H1 (cell line): ENCODE results near the gene ASCC3.

Experiments
- CHD2 ChIP-seq: IDR thresholded peaks from 2 replicates; pipeline ENCODE4 v1.6.1; 2012; ENCODE audit warnings: low read length, improper control_type of control experiment
- CHD7 ChIP-seq: fragments of 300-600 bp; sonication (generic); IDR thresholded peaks from 2 replicates; pipeline ENCODE4 v1.7.1; 2012; ENCODE audit warnings: low read length, moderate library complexity, mild to moderate bottlenecking, inconsistent platforms; ENCODE audit not compliant: insufficient replicate concordance
- CTBP2 ChIP-seq: IDR thresholded peaks from 2 replicates; pipeline ENCODE4 v1.7.0; 2011; ENCODE audit warnings: borderline replicate concordance, mild to moderate bottlenecking, moderate library complexity, mixed read lengths, low read length; ENCODE audit not compliant: insufficient read depth, insufficient read length
- EP300 ChIP-seq, 2 experiments: IDR thresholded peaks; 1 replicate in 1 of 2; 2 replicates in 1 of 2; pipeline ENCODE4 v1.6.1; 2011 to 2012; ENCODE audit warnings: low read depth in 2 of 2, low read length in 2 of 2, mild to moderate bottlenecking in 2 of 2, borderline replicate concordance in 1 of 2, inconsistent platforms in 1 of 2, moderate library complexity in 1 of 2
- JUND ChIP-seq: IDR thresholded peaks from 2 replicates; pipeline ENCODE4 v1.6.1; 2011; ENCODE audit warnings: mild to moderate bottlenecking, improper control_type of control experiment, low read length
- POLR2AphosphoS5 ChIP-seq: IDR thresholded peaks from 2 replicates; pipeline ENCODE4 v1.6.1; 2011; ENCODE audit warnings: low read depth, low read length
- RAD21 ChIP-seq, 2 experiments: IDR thresholded peaks in 1 of 2; conservative IDR thresholded peaks in 1 of 2; 2 replicates each; pipeline ENCODE4 v1.6.1; 2011; ENCODE audit warnings: low read depth in 2 of 2, low read length in 2 of 2, improper control_type of control experiment in 1 of 2, inconsistent platforms in 1 of 2, mild to moderate bottlenecking in 1 of 2, moderate library complexity in 1 of 2
- SAP30 ChIP-seq: fragments of 300-600 bp; sonication (generic); IDR thresholded peaks from 2 replicates; pipeline ENCODE4 v1.7.1; 2012; ENCODE audit warnings: low read length, moderate library complexity, mild to moderate bottlenecking, inconsistent platforms; ENCODE audit not compliant: insufficient read depth, insufficient replicate concordance
- SRF ChIP-seq: IDR thresholded peaks from 2 replicates; pipeline ENCODE4 v1.6.1; 2011; ENCODE audit warnings: mild to moderate bottlenecking, low read depth, low read length, moderate library complexity
- TBP ChIP-seq: IDR thresholded peaks from 2 replicates; pipeline ENCODE4 v1.6.1; 2011; ENCODE audit warnings: low read depth, low read length, improper control_type of control experiment
- TF ChIP-seq, protein P1 (sequence below), 3 experiments: IDR thresholded peaks; 1 replicate in 2 of 3; 2 replicates in 1 of 3; pipeline versions ENCODE4 v1.5.1 to v1.6.1; 2011; ENCODE audit warnings: low read length in 3 of 3, mild to moderate bottlenecking in 3 of 3, inconsistent platforms in 2 of 3, low read depth in 1 of 3, moderate library complexity in 1 of 3; ENCODE audit not compliant: insufficient read depth in 1 of 3; ENCODE audit errors: control extremely low read depth in 1 of 3
- TF ChIP-seq, protein P2 (sequence below): IDR thresholded peaks from 2 replicates; pipeline ENCODE4 v1.6.1; 2012; ENCODE audit warnings: inconsistent platforms

GRCh38 chr6:100915876-100916275, 34.7 kb upstream of the ASCC3 start:
- TF ChIP-seq EP300 (IDR thresholded peaks at IDR 0.05; ENCODE audit: borderline replicate concordance in 1 of 2, low read depth in 2 of 2, low read length in 2 of 2) (no peak), TBP (no peak), CHD7 (no peak), JUND (no peak), POLR2AphosphoS5 (no peak), CHD2 (no peak), CTBP2 (no peak), RAD21 (IDR thresholded peaks at IDR 0.05 in 1 of 2, conservative IDR thresholded peaks at IDR 0.05 in 1 of 2; ENCODE audit: low read depth in 2 of 2, low read length in 2 of 2) (no peak), SRF (no peak), SAP30 (no peak)
- TF ChIP-seq, protein P1, sequence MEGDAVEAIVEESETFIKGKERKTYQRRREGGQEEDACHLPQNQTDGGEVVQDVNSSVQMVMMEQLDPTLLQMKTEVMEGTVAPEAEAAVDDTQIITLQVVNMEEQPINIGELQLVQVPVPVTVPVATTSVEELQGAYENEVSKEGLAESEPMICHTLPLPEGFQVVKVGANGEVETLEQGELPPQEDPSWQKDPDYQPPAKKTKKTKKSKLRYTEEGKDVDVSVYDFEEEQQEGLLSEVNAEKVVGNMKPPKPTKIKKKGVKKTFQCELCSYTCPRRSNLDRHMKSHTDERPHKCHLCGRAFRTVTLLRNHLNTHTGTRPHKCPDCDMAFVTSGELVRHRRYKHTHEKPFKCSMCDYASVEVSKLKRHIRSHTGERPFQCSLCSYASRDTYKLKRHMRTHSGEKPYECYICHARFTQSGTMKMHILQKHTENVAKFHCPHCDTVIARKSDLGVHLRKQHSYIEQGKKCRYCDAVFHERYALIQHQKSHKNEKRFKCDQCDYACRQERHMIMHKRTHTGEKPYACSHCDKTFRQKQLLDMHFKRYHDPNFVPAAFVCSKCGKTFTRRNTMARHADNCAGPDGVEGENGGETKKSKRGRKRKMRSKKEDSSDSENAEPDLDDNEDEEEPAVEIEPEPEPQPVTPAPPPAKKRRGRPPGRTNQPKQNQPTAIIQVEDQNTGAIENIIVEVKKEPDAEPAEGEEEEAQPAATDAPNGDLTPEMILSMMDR (IDR thresholded peaks at IDR 0.05; ENCODE audit: control extremely low read depth in 1 of 3, insufficient read depth in 1 of 3, low read depth in 1 of 3, low read length in 3 of 3): no peak
- TF ChIP-seq, protein P2, sequence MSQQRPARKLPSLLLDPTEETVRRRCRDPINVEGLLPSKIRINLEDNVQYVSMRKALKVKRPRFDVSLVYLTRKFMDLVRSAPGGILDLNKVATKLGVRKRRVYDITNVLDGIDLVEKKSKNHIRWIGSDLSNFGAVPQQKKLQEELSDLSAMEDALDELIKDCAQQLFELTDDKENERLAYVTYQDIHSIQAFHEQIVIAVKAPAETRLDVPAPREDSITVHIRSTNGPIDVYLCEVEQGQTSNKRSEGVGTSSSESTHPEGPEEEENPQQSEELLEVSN: no peak
